OCI-LY3 (cell line): ENCODE data around the gene LIN7C.

Experiments used
- H2AFZ ChIP-seq: fragments of 200-600, 300-600 bp; shearing (Covaris generic); 2 replicates; pipeline ENCODE4 v1.6.0; 2014; ENCODE audit warnings: antibody characterized with exemption, low read depth, low read length
- H3K27ac ChIP-seq: fragments of 200-600, 300-600 bp; sonication (generic); 2 replicates; pipeline ENCODE4 v1.5.1; 2014; ENCODE audit warnings: mild to moderate bottlenecking, low read length, moderate library complexity, mixed read lengths
- H3K27me3 ChIP-seq: fragments of 200-600, 300-600 bp; sonication (generic); 2 replicates; pipeline ENCODE4 v1.6.1; 2014; ENCODE audit warnings: low read depth, low read length, mixed read lengths
- H3K36me3 ChIP-seq: fragments of 200-600, 300-600 bp; sonication (generic); replicated peaks from 2 replicates; pipeline ENCODE3; 2014; ENCODE audit warnings: low read depth, low read length, mixed read lengths
- H3K4me1 ChIP-seq: fragments of 300-600, 200-600 bp; sonication (generic); 2 replicates; pipeline ENCODE4 v1.6.1; 2014; ENCODE audit warnings: low read length, mixed read lengths
- H3K4me2 ChIP-seq: fragments of 200-600, 300-600 bp; sonication (generic); 2 replicates; pipeline ENCODE4 v1.6.1; 2014; ENCODE audit warnings: low read length, mixed read lengths
- H3K4me3 ChIP-seq: fragments of 300-600, 200-600 bp; sonication (generic); 2 replicates; pipeline ENCODE4 v1.5.1; 2014; ENCODE audit warnings: antibody characterized with exemption, mild to moderate bottlenecking, low read length, moderate library complexity
- H3K79me2 ChIP-seq: fragments of 300-600, 200-600 bp; shearing (Covaris generic); 2 replicates; pipeline ENCODE4 v1.6.1; 2014; ENCODE audit warnings: mild to moderate bottlenecking, low read length, mixed read lengths
- H3K9ac ChIP-seq: fragments of 300-600, 200-600 bp; shearing (Covaris generic); 2 replicates; pipeline ENCODE4 v1.6.0; 2014; ENCODE audit warnings: mild to moderate bottlenecking, low read length, moderate library complexity
- H3K9me3 ChIP-seq: fragments of 200-600, 300-600 bp; shearing (Covaris generic); 2 replicates; pipeline ENCODE4 v1.6.1; 2014; ENCODE audit warnings: low read length, mixed read lengths; ENCODE audit not compliant: insufficient read depth
- H4K20me1 ChIP-seq: fragments of 200-600, 300-600 bp; sonication (generic); 2 replicates; pipeline ENCODE4 v1.6.1; 2016; ENCODE audit warnings: low read length, mixed read lengths; ENCODE audit not compliant: insufficient read depth
- CTCF ChIP-seq: fragments of 200-600, 300-600 bp; sonication (generic); IDR thresholded peaks from 2 replicates; pipeline ENCODE4 v1.5.1; 2014; ENCODE audit warnings: antibody characterized with exemption, low read length, low read depth
- EZH2phosphoT487 ChIP-seq: fragments of 200-600 bp; shearing (Covaris generic); IDR thresholded peaks from 2 replicates; pipeline ENCODE4 v1.6.1; 2018; ENCODE audit warnings: antibody characterized with exemption, mixed run types, low read depth

Gene LIN7C

GRCh38 chr11:27540051-27540450 is 33.5 kb upstream of the LIN7C start:
- no peak overlapping the region for H3K4me2 ChIP-seq
- no peaks in the 10 kb centered on the region for H3K9me3 ChIP-seq
- H3K9ac ChIP-seq: no peak overlapping the region
- H3K27me3 ChIP-seq: no peaks in the 10 kb centered on the region
- H4K20me1 ChIP-seq: no peaks in the 10 kb centered on the region
- no peaks in the 10 kb centered on the region for H3K4me1 ChIP-seq
- TF ChIP-seq CTCF (no peak), EZH2phosphoT487 (no peak)
- H2AFZ ChIP-seq: no peak overlapping the region
- H3K36me3 ChIP-seq: no peaks in the 10 kb centered on the region
- no peak overlapping the region for H3K4me3 ChIP-seq
- no peak overlapping the region for H3K27ac ChIP-seq
- H3K79me2 ChIP-seq: no peaks in the 10 kb centered on the region

- H3K9me3 ChIP-seq: no peaks in the 10 kb centered on the region
- H3K27ac ChIP-seq: no peak overlapping the region
- no peaks in the 10 kb centered on the region for H3K27me3 ChIP-seq
- no peak overlapping the region for H3K4me2 ChIP-seq
- no peak overlapping the region for H3K4me3 ChIP-seq
- H2AFZ ChIP-seq: no peak overlapping the region
- H3K9ac ChIP-seq: no peak overlapping the region
- TF ChIP-seq EZH2phosphoT487 (no peak), CTCF (no peak)
- no peaks in the 10 kb centered on the region for H3K4me1 ChIP-seq
- H3K36me3 ChIP-seq: no peaks in the 10 kb centered on the region
- H3K79me2 ChIP-seq: no peaks in the 10 kb centered on the region
- H4K20me1 ChIP-seq: no peaks in the 10 kb centered on the region
Observed at GRCh38 chr11:27535103-27535502, 28.5 kb upstream of the LIN7C start.

- H4K20me1 ChIP-seq: no peaks in the 10 kb centered on the region
- no peaks in the 10 kb centered on the region for H3K79me2 ChIP-seq
Observed at GRCh38 chr11:27532652-27533325, 26.2 kb upstream of the LIN7C start.

GRCh38 chr11:27528712-27529111 is 22.1 kb upstream of the LIN7C start:
- Histone ChIP-seq H3K36me3 (no peaks in the 10 kb centered on the region), H3K9ac (no peak overlapping the region), H3K9me3 (no peaks in the 10 kb centered on the region), H3K4me3 (no peak overlapping the region), H3K27me3 (no peaks in the 10 kb centered on the region), H2AFZ (no peak overlapping the region), H3K4me1 (no peaks in the 10 kb centered on the region), H4K20me1 (no peaks in the 10 kb centered on the region), H3K79me2 (no peaks in the 10 kb centered on the region), H3K27ac (no peak overlapping the region), H3K4me2 (no peak overlapping the region)
- TF ChIP-seq EZH2phosphoT487 (no peak), CTCF (peak; percentile 27)

More at GRCh38 chr11:27532652-27533325, 26.2 kb upstream of the LIN7C start:
- Histone ChIP-seq H3K4me1 (no peaks in the 10 kb centered on the region), H3K4me2 (no peak overlapping the region), H3K27me3 (no peaks in the 10 kb centered on the region), H3K27ac (no peak overlapping the region), H3K36me3 (no peaks in the 10 kb centered on the region), H2AFZ (no peak overlapping the region), H3K4me3 (no peak overlapping the region), H3K9me3 (no peaks in the 10 kb centered on the region), H3K9ac (no peak overlapping the region)
- no peak for TF ChIP-seq EZH2phosphoT487
- no peak for TF ChIP-seq CTCF
